ENCODE measurements around the gene LIMCH1. TPM values are rescaled to one million over a fixed set of nuclear protein-coding genes. Genes with fewer than 3 reads are reported as not detected.

Gene LIMCH1
- total RNA-seq, 2 experiments from 2014 or later: not detected

- CTCF ChIA-PET: no interaction called here
- ATAC-seq (no peak), DNase-seq (no peak)
- POLR2A ChIA-PET: no interaction called here
- no peaks in the 10 kb centered on the region for H3K4me1 Mint-ChIP-seq (ENCODE audit: low read depth)
- no peaks in the 10 kb centered on the region for H3K36me3 Mint-ChIP-seq (ENCODE audit: low read depth)
- no peak overlapping the region for H3K4me3 Mint-ChIP-seq
- H3K9me3 Mint-ChIP-seq (ENCODE audit: insufficient read depth): no peaks in the 10 kb centered on the region
- H3K27me3 Mint-ChIP-seq (ENCODE audit: low read depth): no peaks in the 10 kb centered on the region
- no peak overlapping the region for H3K27ac Mint-ChIP-seq
These were observed 37.2 kb downstream of the LIMCH1 start for GRCh38 chr4:41575207-41575606.

DNA sequence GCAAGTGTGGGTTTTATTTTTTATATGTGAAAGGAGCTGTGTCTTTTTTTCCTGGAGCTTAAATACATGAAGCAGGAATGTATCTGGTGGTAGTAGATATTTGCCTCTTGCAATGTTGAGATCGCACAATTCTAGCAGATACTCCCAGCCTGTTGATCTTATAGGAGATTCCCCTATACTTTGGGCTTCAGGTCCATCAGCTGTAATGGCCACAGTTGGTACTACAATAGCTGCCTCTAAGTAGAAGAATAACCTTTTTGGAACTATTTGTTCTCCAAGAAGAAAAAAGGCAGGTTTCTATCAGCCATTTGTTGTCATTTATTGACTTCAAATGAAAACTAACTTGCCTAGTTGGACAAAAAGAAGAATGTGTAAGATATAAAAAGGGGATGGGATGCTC lies 37.7 kb downstream of the LIMCH1 start:
- no peaks in the 10 kb centered on the region for H3K4me1 Mint-ChIP-seq (ENCODE audit: low read depth)
- H3K27ac Mint-ChIP-seq: no peak overlapping the region
- ChIA-PET POLR2A (no interaction called here), CTCF (no interaction called here)
- no peaks in the 10 kb centered on the region for H3K27me3 Mint-ChIP-seq (ENCODE audit: low read depth)
- H3K4me3 Mint-ChIP-seq: no peak overlapping the region
- DNase-seq (no peak), ATAC-seq (no peak)
- H3K9me3 Mint-ChIP-seq (ENCODE audit: insufficient read depth): no peaks in the 10 kb centered on the region
- no peaks in the 10 kb centered on the region for H3K36me3 Mint-ChIP-seq (ENCODE audit: low read depth)

GRCh38 chr4:41579043-41579442 lies 41.1 kb downstream of the LIMCH1 start:
- POLR2A ChIA-PET: no interaction called here
- H3K27ac Mint-ChIP-seq: no peak overlapping the region

GRCh38 chr4:41579526-41579925 lies 41.6 kb downstream of the LIMCH1 start:
- no peak for DNase-seq
- no peaks in the 10 kb centered on the region for H3K4me1 Mint-ChIP-seq (ENCODE audit: low read depth)
- no peaks in the 10 kb centered on the region for H3K27me3 Mint-ChIP-seq (ENCODE audit: low read depth)
- H3K4me3 Mint-ChIP-seq: no peak overlapping the region
- no peak for ATAC-seq
- H3K9me3 Mint-ChIP-seq (ENCODE audit: insufficient read depth): no peaks in the 10 kb centered on the region
- no peaks in the 10 kb centered on the region for H3K36me3 Mint-ChIP-seq (ENCODE audit: low read depth)
- POLR2A ChIA-PET: no interaction called here
- H3K27ac Mint-ChIP-seq: no peak overlapping the region
- CTCF ChIA-PET: no interaction called here

More at GRCh38 chr4:41579043-41579442, 41.1 kb downstream of the LIMCH1 start:
- Mint-ChIP-seq H3K9me3 (ENCODE audit: insufficient read depth) (no peaks in the 10 kb centered on the region), H3K27me3 (ENCODE audit: low read depth) (no peaks in the 10 kb centered on the region), H3K4me3 (no peak overlapping the region), H3K4me1 (ENCODE audit: low read depth) (no peaks in the 10 kb centered on the region), H3K36me3 (ENCODE audit: low read depth) (no peaks in the 10 kb centered on the region)
- ATAC-seq (no peak), DNase-seq (no peak)
- CTCF ChIA-PET: no interaction called here

GRCh38 chr4:41580007-41580406 lies 42.0 kb downstream of the LIMCH1 start:
- Mint-ChIP-seq H3K4me3 (no peak overlapping the region), H3K9me3 (ENCODE audit: insufficient read depth) (no peaks in the 10 kb centered on the region), H3K4me1 (ENCODE audit: low read depth) (no peaks in the 10 kb centered on the region), H3K27ac (no peak overlapping the region), H3K36me3 (ENCODE audit: low read depth) (no peaks in the 10 kb centered on the region), H3K27me3 (ENCODE audit: low read depth) (no peaks in the 10 kb centered on the region)
- ATAC-seq: no peak
- CTCF ChIA-PET: no interaction called here
- POLR2A ChIA-PET: no interaction called here
- no peak for DNase-seq

- DNase-seq (no peak), ATAC-seq (no peak)
- H3K9me3 Mint-ChIP-seq (ENCODE audit: insufficient read depth): no peaks in the 10 kb centered on the region
- H3K4me1 Mint-ChIP-seq (ENCODE audit: low read depth): no peaks in the 10 kb centered on the region
- no peaks in the 10 kb centered on the region for H3K27me3 Mint-ChIP-seq (ENCODE audit: low read depth)
- H3K27ac Mint-ChIP-seq: no peak overlapping the region
- ChIA-PET POLR2A (no interaction called here), CTCF (no interaction called here)
- no peak overlapping the region for H3K4me3 Mint-ChIP-seq
- H3K36me3 Mint-ChIP-seq (ENCODE audit: low read depth): no peaks in the 10 kb centered on the region
These were observed 48.8 kb downstream of the LIMCH1 start for GRCh38 chr4:41586675-41587225.

- POLR2A ChIA-PET: no interaction called here
- no peak overlapping the region for H3K4me3 Mint-ChIP-seq
- H3K9me3 Mint-ChIP-seq (ENCODE audit: insufficient read depth): no peaks in the 10 kb centered on the region
- no peaks in the 10 kb centered on the region for H3K27me3 Mint-ChIP-seq (ENCODE audit: low read depth)
- CTCF ChIA-PET: no interaction called here
- no peaks in the 10 kb centered on the region for H3K36me3 Mint-ChIP-seq (ENCODE audit: low read depth)
- no peak overlapping the region for H3K27ac Mint-ChIP-seq
- DNase-seq (no peak), ATAC-seq (no peak)
- H3K4me1 Mint-ChIP-seq (ENCODE audit: low read depth): no peaks in the 10 kb centered on the region
These were observed 49.3 kb downstream of the LIMCH1 start for GRCh38 chr4:41587286-41587685.

- H3K27ac Mint-ChIP-seq: no peak overlapping the region
- ATAC-seq (no peak), DNase-seq (no peak)
- CTCF ChIA-PET: no interaction called here
- H3K27me3 Mint-ChIP-seq (ENCODE audit: low read depth): peaks cover 2% of the 10 kb centered on the region
- H3K36me3 Mint-ChIP-seq (ENCODE audit: low read depth): no peaks in the 10 kb centered on the region
- POLR2A ChIA-PET: no interaction called here
- H3K4me1 Mint-ChIP-seq (ENCODE audit: low read depth): no peaks in the 10 kb centered on the region
- no peak overlapping the region for H3K4me3 Mint-ChIP-seq
- no peaks in the 10 kb centered on the region for H3K9me3 Mint-ChIP-seq (ENCODE audit: insufficient read depth)
These were observed 52.6 kb downstream of the LIMCH1 start for GRCh38 chr4:41590591-41590990.

DNA sequence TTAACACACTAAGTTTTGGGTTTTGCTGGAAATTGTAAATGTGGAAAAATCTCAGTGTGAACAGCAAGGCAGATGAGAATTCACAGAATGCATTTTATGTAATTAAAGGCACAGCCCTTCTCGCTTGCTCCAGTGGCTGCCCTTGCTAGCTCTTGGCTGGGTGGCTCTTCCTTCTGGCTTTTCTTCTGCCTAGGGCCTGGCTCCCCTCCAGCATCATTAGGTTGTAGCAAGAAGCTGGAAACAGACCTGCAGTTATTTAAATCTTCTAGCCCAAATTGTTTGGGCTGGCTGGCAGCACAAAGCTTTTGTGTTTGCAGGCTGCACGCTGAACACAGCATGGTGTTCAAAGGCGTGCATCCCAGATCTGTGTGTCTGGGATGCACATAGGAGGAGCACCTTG lies 56.5 kb downstream of the LIMCH1 start:
- H3K27me3 Mint-ChIP-seq (ENCODE audit: low read depth): peaks cover 2% of the 10 kb centered on the region
- no peak overlapping the region for H3K27ac Mint-ChIP-seq
- CTCF ChIA-PET: no interaction called here
- no peaks in the 10 kb centered on the region for H3K9me3 Mint-ChIP-seq (ENCODE audit: insufficient read depth)
- DNase-seq: no peak
- POLR2A ChIA-PET: no interaction called here
- no peak for ATAC-seq
- no peaks in the 10 kb centered on the region for H3K36me3 Mint-ChIP-seq (ENCODE audit: low read depth)
- no peaks in the 10 kb centered on the region for H3K4me1 Mint-ChIP-seq (ENCODE audit: low read depth)
- H3K4me3 Mint-ChIP-seq: no peak overlapping the region

DNA sequence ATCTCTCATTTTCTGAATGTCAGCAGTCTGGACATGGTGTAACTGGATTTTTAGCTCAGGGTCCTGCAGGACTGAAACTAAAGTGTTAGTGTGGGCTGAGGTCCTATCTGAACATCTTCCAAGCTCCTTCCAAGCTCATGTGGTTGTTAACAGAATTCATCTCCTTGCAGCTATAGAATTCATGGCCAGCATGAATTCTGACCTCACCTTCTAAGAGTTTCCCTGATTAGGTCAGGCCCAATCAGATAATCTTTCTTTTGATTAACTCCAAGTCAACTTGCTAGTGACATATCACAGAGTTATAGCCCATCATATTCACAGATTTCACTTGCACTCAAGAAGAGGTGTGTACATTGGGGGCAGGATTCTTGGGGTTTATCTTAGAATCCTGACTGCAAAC lies 59.5 kb downstream of the LIMCH1 start:
- ATAC-seq: no peak
- peaks cover 2% of the 10 kb centered on the region for H3K27me3 Mint-ChIP-seq (ENCODE audit: low read depth)
- POLR2A ChIA-PET: no interaction called here
- no peaks in the 10 kb centered on the region for H3K36me3 Mint-ChIP-seq (ENCODE audit: low read depth)
- no peak overlapping the region for H3K4me3 Mint-ChIP-seq
- no peak for DNase-seq
- H3K27ac Mint-ChIP-seq: no peak overlapping the region
- CTCF ChIA-PET: no interaction called here
- no peaks in the 10 kb centered on the region for H3K9me3 Mint-ChIP-seq (ENCODE audit: insufficient read depth)
- H3K4me1 Mint-ChIP-seq (ENCODE audit: low read depth): no peaks in the 10 kb centered on the region

DNA sequence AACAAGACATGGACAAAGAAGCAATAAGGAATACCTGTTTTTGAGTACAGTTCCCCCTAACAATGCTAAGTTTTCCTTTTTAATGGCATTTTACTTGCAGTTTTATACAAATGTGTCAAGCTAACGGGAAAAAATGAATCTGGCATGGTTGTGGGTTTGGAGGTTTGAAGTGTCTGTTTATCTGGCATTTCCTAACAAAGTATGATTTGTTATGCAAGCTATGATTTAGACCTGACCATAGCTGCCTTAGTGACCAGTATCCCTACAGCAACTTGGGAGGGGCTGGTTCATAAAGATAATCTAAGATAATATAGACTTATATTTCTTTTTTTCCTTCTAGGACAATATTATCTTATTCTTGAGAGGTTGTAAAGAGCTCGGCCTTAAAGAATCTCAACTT lies 60.6 kb downstream of the LIMCH1 start:
- no peak overlapping the region for H3K4me3 Mint-ChIP-seq
- no peaks in the 10 kb centered on the region for H3K9me3 Mint-ChIP-seq (ENCODE audit: insufficient read depth)
- peaks cover 2% of the 10 kb centered on the region for H3K27me3 Mint-ChIP-seq (ENCODE audit: low read depth)
- ATAC-seq (no peak), DNase-seq (no peak)
- ChIA-PET POLR2A (no interaction called here), CTCF (no interaction called here)
- no peaks in the 10 kb centered on the region for H3K4me1 Mint-ChIP-seq (ENCODE audit: low read depth)
- H3K36me3 Mint-ChIP-seq (ENCODE audit: low read depth): no peaks in the 10 kb centered on the region
- no peak overlapping the region for H3K27ac Mint-ChIP-seq

- H3K4me1 Mint-ChIP-seq (ENCODE audit: low read depth): no peaks in the 10 kb centered on the region
- POLR2A ChIA-PET: no interaction called here
- no peaks in the 10 kb centered on the region for H3K9me3 Mint-ChIP-seq (ENCODE audit: insufficient read depth)
- H3K27ac Mint-ChIP-seq: no peak overlapping the region
- DNase-seq (no peak), ATAC-seq (no peak)
- H3K36me3 Mint-ChIP-seq (ENCODE audit: low read depth): no peaks in the 10 kb centered on the region
- H3K27me3 Mint-ChIP-seq (ENCODE audit: low read depth): peaks cover 2% of the 10 kb centered on the region
- CTCF ChIA-PET: no interaction called here
- H3K4me3 Mint-ChIP-seq: no peak overlapping the region
These were observed 61.3 kb downstream of the LIMCH1 start for GRCh38 chr4:41599192-41599786.

DNA sequence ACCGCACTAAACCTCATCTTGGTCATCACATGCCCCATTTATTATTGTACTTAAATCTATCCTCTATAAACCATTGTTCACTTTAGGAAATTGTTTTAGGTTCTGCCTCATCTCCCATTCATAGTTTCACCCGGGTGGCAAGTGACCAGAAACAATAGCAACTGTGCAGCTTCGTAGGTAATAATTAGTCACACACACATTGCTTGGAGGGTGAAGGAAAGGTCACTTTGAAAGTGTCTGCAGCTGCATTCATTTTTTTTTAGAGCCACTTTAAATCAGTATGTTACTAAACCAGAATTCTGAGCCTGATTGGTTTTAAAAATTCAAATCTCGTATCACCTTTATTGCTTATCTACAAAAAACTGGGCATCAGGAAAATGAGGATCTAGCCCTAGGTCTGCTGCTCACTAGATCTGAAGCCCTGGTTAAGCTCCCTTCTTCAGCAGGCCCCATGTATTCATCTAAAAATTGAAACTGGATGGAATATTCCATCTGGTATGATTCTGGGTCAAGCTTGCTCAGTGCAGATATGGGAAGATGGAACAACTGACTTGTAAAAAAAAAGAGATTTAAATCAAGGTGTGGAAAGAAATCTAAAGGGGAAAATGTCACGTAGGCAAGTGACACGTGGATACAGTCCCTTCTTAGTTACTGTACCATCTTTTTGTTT lies 62.4 kb downstream of the LIMCH1 start:
- no peaks in the 10 kb centered on the region for H3K4me1 Mint-ChIP-seq (ENCODE audit: low read depth)
- DNase-seq: no peak
- ATAC-seq: no peak
- CTCF ChIA-PET: no interaction called here
- no peaks in the 10 kb centered on the region for H3K36me3 Mint-ChIP-seq (ENCODE audit: low read depth)
- H3K4me3 Mint-ChIP-seq: no peak overlapping the region
- POLR2A ChIA-PET: no interaction called here
- H3K27me3 Mint-ChIP-seq (ENCODE audit: low read depth): no peaks in the 10 kb centered on the region
- no peaks in the 10 kb centered on the region for H3K9me3 Mint-ChIP-seq (ENCODE audit: insufficient read depth)
- H3K27ac Mint-ChIP-seq: no peak overlapping the region
